Gastrocnemius medialis (tissue), 4 donors: ENCODE data around the gene B4GALT5.

Source experiments
- POLR2A ChIP-seq, 2 donors: fragments of 450-650 bp; IDR thresholded peaks; one replicate each; pipeline ENCODE4 v1.6.1; 2017; ENCODE audit warnings: antibody characterized with exemption in 2 of 2, mild to moderate bottlenecking in 2 of 2, moderate library complexity in 2 of 2
- TF ChIP-seq, protein P1 (sequence below), 5 experiments: fragments of 450-650 bp in 3 of 5; fragments of 200-600 bp in 2 of 5; sonication (generic) in 2 of 5; IDR thresholded peaks in 4 of 5; conservative IDR thresholded peaks in 1 of 5; 1 replicate in 4 of 5; 2 replicates in 1 of 5; pipeline ENCODE4 v1.5.1; 2016 to 2019; ENCODE audit warnings: antibody characterized with exemption in 5 of 5, mild to moderate bottlenecking in 3 of 5, moderate library complexity in 3 of 5

DNA sequence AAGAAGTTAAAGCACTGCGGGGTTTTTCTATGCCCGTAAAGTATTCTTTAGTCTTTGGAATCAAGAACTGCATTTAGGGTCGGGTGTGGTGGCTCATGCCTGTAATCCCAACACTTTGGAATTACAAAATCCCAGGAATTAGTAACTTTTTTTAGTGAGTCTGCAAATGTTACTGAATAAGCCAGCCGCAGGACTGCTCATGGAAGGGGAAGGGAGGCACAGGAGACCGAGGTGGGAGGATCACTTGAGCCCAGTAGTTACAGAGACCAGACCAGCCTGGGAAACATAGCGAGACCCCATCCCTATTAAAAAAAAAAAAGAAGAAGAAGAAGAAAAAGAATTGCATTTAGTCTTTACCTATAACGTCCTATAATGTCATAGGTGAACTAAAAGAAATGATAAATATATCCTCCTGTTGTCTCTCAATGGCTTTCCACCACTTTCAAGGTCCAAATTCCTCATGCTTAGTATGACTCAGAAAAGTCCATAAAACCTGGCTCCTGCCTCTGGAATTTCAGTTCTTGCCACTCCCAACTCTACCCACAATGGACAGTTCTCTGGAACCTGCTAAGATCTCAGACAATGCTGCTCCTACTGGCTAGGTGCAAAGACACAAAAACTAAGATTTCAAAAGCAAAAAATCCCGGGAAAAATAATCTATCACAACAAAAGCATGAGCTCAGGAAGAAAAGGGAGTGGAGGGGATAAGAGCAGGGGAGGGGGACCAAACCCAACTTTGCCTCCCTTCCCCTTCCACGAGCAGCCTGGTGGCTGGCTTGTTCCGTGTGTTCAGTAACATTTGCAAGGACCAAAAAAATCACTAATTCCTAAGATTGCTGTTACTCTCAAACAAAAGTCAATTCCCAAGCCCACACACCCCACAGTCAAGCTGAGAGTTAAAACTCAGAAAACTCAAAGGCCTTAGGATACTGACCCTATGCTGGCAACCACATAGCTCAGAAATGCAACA, 39.0 kb downstream of the B4GALT5 start:
- TF ChIP-seq, protein P1, sequence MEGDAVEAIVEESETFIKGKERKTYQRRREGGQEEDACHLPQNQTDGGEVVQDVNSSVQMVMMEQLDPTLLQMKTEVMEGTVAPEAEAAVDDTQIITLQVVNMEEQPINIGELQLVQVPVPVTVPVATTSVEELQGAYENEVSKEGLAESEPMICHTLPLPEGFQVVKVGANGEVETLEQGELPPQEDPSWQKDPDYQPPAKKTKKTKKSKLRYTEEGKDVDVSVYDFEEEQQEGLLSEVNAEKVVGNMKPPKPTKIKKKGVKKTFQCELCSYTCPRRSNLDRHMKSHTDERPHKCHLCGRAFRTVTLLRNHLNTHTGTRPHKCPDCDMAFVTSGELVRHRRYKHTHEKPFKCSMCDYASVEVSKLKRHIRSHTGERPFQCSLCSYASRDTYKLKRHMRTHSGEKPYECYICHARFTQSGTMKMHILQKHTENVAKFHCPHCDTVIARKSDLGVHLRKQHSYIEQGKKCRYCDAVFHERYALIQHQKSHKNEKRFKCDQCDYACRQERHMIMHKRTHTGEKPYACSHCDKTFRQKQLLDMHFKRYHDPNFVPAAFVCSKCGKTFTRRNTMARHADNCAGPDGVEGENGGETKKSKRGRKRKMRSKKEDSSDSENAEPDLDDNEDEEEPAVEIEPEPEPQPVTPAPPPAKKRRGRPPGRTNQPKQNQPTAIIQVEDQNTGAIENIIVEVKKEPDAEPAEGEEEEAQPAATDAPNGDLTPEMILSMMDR (IDR thresholded peaks at IDR 0.05 in 4 of 5, conservative IDR thresholded peaks at IDR 0.05 in 1 of 5), result no peak
- no peak for TF ChIP-seq POLR2A (IDR thresholded peaks at IDR 0.05)
